Measurements from ENCODE around the gene EMX1.

Gene EMX1

GRCh38 chr2:72942881-72943418, 25.6 kb downstream of the EMX1 start:
- no peak for DNase-seq (ENCODE audit: low spot score)

- no peak for DNase-seq (ENCODE audit: low spot score)
Observed at GRCh38 chr2:72943540-72944395, 26.4 kb downstream of the EMX1 start.

GRCh38 chr2:72944804-72945449, 27.6 kb downstream of the EMX1 start:
- no peak for DNase-seq (ENCODE audit: low spot score)

- no peak for DNase-seq (ENCODE audit: low spot score)
Observed at GRCh38 chr2:72945450-72946019, 28.2 kb downstream of the EMX1 start.

- DNase-seq (ENCODE audit: low spot score) = no peak
Observed at GRCh38 chr2:72946466-72946865, 29.1 kb downstream of the EMX1 start.

GRCh38 chr2:72947952-72948830, 30.9 kb downstream of the EMX1 start:
- DNase-seq (ENCODE audit: low spot score) = no peak

GRCh38 chr2:72949045-72949444, 31.7 kb downstream of the EMX1 start:
- no peak for DNase-seq (ENCODE audit: low spot score)

- DNase-seq (ENCODE audit: low spot score) = no peak
Observed at GRCh38 chr2:72949642-72950041, 32.3 kb downstream of the EMX1 start.

- DNase-seq (ENCODE audit: low spot score) = no peak
Observed at GRCh38 chr2:72950558-72951255, 33.4 kb downstream of the EMX1 start.

GRCh38 chr2:72951303-72952095, 34.2 kb downstream of the EMX1 start:
- DNase-seq (ENCODE audit: low spot score) = no peak

- no peak for DNase-seq (ENCODE audit: low spot score)
Observed at GRCh38 chr2:72952110-72952823, 34.9 kb downstream of the EMX1 start.

GRCh38 chr2:72952961-72953360, 35.6 kb downstream of the EMX1 start:
- no peak for DNase-seq (ENCODE audit: low spot score)

GRCh38 chr2:72953528-72953927, 36.2 kb downstream of the EMX1 start:
- DNase-seq (ENCODE audit: low spot score) = no peak

- DNase-seq (ENCODE audit: low spot score) = no peak
Observed at GRCh38 chr2:72953976-72954375, 36.7 kb downstream of the EMX1 start.

GRCh38 chr2:72954376-72955227, 37.3 kb downstream of the EMX1 start:
- no peak for DNase-seq (ENCODE audit: low spot score)

- no peak for DNase-seq (ENCODE audit: low spot score)
Observed at GRCh38 chr2:72955228-72956049, 38.1 kb downstream of the EMX1 start.

GRCh38 chr2:72956050-72956395, 38.7 kb downstream of the EMX1 start:
- no peak for DNase-seq (ENCODE audit: low spot score)

GRCh38 chr2:72956936-72957335, 39.6 kb downstream of the EMX1 start:
- DNase-seq (ENCODE audit: low spot score) = no peak
